Left hindlimb (tissue), 1 donor: ENCODE results near the gene SRI.

Experiments
- DNase-seq: peaks from one replicate; pipeline ENCODE4 v3.0.0-alpha.2; 2018

Gene SRI

DNA sequence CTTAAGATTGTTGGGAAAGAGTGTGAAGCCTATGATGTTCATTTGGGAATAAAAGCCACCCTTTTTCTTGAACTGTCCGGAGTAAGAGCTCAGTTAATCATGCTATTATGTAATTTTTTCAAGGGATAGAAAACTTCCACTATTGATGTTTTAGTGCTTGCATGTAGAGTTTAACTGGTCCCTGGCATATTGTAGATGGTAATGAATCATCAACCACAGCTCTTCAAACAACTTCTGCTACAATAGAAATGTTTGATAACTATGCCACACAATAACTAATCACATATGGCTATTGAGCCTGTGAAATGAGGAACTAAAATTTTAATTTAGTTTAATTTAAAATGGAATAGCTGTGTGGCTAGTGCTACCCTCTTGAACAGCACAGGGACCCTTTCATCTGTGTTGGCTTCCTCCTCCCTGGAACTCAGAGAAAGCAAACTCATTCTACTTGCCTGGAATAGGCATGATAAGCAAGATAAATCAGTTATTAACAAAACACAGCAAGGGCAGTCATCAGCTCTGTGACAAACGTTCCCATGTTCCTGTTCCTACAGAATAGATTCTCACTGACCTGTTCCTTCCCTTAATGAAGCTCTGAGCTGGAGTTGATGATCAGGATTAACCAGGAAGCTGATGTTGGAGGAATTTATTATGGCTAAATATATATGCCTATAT is 4.9 kb upstream of the SRI start:
- DNase-seq = no peak

DNA sequence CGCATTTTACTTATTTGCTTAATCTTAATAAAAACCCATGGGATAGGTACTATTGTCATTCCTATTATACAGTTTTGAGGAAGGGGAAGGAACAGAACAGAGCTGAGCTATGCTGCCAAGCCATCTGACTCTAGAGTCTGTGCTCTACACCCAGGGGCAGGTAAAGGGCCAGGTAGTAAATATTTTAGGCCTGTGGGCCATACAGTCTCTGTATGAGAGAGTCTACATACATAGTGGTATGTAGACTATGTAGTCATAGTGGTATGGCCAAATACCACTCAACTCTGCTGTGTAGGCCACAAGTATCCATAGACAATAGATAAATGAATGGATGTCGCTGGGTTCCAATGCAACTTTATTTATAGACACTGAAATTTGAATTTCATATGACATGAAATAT is 3.4 kb upstream of the SRI start:
- DNase-seq = no peak

DNA sequence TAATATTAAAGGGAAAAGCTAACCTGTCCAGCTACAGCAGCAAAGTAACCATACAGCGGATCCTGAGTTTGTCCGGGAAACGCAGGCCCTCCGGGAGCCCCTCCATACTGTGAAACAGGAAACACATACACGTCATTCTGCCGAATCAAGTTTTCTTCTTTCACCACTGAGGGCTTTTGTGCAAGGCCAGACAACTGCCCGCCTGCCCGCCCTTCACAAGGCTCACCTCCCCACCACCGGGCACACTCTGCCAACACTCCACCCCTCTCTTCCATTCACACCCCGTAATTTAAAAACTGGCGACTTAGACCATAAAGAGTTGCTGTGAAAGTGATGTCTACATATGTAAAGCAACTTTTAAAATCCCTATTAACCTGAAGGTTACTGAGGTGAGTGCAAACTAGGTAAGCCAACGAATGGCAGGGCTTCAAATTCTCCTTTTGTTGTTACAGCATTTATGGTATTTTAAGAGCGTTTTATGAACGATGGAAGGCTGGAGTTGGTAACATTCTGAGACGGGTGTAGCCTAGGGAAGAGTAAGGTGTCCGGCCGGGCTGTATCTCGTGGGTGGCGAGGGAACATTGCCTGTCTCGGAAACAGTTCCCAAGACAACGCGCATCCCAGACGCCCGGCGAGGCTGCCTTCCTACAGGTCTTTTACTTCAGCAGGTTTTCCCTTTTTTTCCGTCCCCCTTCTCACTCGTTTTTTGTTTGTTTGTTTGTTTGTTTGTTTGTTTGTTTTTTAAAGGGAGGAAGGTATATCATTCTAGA is 817 bp downstream of the SRI start:
- DNase-seq = peak; percentile 80

GRCh38 chr7:88218429-88218745 is 1.5 kb downstream of the SRI start:
- no peak for DNase-seq

GRCh38 chr7:88217675-88218428 is 2.0 kb downstream of the SRI start:
- DNase-seq = no peak

GRCh38 chr7:88216276-88216675 is 3.6 kb downstream of the SRI start:
- no peak for DNase-seq

DNA sequence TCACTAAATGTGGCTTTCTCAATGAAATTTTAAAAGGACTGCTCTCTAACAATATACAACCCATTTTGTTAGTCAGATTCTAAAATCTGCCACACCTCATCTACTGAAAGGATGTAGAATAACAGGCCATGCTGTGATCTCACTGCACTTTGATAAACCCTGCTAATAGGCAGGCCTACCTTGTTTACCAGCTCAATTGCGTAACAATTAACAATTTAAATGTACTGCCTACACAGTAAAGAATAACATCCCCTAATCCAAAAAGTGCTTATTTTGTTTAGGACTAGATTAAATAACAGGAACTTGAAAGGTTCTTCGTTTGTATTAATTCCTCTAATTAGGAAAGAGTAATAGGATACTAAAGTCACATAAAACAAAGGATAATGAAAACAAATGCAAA is 4.5 kb downstream of the SRI start:
- DNase-seq = no peak

DNA sequence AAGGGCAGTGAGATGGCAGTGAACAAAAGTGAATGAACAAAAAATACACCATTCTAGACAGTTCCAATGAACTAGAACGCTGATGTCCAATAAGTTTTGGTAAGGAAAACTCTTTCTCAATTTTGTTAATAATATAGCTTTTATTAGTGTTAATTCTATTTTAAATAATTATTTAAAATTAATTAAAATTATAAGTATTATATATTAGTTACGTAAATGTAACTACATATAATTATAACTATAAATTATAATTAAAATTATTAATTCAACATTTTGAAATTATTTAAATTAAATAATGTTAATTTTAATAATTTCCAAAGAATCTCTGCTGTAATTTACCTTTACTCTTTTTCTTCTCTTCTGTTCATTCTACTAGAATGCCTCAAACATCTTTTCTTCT is 5.4 kb downstream of the SRI start:
- no peak for DNase-seq

DNA sequence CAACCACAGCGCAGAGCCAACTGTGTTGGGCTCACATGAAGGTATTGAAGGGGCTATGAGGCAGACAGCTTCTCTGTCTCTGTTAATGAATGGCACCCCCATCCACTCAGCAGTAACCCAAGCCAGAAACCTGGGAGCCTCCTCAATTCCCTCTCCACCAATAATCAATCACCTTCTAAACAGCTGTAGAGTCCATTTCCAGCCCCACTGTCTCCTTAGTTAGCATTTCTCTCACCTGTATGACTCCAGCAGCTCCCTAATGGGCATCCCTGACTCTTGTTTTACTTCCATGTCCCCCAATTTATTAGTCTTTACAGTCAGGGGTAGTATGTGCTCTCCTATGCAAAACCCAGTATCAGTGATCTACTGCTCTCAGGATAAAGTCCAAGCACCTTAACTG is 6.9 kb downstream of the SRI start:
- DNase-seq = no peak

DNA sequence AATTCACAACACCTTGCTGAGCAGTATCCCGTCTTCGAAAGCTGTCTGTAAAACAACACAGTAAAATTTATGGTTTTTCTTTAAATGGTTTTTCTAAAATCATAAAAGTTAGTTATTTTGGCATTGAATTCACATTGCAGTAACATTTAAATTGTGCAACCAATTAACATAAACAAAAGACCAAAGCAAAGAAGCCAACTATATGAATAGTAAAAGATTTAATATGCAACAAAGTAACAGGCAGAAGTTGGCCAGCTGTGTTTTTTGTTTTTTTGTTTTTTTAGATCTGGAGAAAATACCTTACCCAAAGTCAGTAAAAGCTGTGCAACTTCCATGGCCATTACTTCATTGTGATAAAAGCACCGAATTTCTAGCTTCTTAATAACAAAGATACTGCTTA is 11.3 kb downstream of the SRI start:
- DNase-seq = no peak

GRCh38 chr7:88206254-88206653 is 13.6 kb downstream of the SRI start:
- DNase-seq = no peak

- no peak for DNase-seq
Observed at GRCh38 chr7:88205179-88205578, 14.7 kb downstream of the SRI start.

DNA sequence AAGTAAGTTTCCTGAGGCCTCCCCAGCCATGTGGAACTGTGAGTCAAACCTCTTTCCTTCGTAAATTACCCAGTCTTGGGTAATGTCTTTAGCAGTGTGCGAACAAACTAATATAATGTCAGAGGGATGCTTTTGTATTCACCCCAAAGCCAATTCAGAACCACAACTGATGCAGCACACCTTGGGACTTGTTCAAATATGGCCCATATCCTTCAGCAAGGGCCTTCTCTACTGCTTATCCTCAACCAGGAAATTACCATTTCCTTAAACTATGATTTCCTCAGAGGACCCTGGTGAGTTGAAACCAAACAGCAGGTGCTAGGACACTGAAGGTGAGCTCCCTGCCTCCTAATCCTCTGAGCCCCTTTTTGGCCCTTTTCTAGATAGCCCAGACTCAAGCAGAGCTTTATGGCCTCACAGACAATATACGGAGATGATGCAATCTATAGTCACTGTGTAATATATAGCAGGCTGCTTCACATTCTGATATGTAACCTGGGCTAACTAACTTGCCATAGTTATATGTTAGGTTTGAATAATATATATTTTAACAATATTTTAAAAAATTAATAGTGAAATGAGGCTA is 15.2 kb downstream of the SRI start:
- no peak for DNase-seq

DNA sequence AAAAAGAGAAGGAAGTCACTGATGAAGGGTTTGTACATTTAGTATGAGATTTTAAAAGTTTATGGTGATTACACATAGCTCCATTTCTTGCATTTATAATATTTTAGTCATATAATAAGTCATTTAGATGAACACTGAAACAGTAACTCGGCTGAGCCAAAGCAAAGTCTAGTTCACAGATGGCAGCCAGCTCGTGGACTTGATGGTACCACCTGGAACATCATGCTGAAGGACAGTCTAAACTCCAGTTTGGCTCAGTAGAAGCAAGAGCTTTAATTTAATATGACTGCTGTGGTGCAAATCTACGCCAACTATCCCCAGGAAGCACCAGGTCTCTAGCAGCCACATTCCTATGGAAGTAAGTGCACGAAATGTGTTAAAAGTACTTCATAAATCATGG is 16.4 kb downstream of the SRI start:
- DNase-seq = no peak

- no peak for DNase-seq
Observed at GRCh38 chr7:88202799-88203198, 17.0 kb downstream of the SRI start.

DNA sequence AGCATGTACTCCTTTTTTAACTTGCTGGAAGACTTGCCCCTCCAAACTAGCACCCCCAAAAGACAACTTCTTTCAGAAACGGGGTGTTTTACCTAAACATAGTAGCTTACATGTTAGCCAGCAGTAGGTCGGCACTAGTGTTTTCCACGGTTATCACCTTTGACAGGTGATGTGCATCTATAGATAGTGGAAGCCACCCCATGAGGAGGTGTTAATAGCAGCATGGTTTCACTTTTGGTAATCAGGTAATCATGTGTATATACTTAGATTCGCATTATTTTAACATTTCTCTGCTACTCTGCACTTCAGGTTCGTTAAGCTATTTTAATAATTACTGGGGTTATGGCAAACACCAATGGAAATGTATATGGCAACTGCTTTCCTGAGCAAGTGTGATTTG is 17.6 kb downstream of the SRI start:
- DNase-seq = no peak

DNA sequence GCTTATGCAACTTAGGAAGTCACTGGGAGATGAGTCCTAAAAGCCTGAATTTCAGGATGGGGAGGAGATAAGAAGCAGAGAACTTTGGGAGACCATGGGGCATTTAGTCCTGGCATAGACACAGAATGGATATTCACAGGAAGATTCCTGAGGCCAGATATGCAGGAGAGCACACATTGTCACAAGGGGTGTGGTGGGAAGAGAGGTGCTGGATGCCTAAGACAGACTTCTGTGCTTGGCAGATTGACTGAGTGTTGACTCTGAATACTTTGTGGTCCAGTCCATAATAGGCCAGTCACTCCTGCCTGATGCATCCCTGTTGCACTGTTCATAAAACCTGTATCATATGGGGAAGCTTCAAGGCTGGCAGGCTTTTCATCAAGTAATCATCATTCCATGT is 18.5 kb downstream of the SRI start:
- DNase-seq = no peak

DNA sequence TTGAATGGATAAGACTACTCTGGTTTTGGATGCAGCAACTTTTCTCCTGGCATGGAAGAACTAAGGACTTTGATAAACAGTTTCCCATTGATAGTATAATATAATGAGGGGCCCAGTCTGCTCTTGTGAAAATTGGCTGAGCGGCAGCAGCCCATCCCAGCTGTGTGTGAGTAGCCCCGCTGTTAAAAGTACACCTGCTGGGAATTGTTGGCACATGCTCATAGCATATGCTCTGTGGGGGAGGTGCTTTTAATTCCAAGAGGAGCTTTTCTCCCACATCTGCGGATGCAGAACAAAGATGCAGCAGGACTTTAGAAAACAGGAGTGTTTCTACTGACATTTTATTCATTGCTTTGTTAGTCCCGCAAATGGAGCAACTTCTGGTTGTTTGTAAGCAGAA is 19.0 kb downstream of the SRI start:
- peak; percentile 29 for DNase-seq

DNA sequence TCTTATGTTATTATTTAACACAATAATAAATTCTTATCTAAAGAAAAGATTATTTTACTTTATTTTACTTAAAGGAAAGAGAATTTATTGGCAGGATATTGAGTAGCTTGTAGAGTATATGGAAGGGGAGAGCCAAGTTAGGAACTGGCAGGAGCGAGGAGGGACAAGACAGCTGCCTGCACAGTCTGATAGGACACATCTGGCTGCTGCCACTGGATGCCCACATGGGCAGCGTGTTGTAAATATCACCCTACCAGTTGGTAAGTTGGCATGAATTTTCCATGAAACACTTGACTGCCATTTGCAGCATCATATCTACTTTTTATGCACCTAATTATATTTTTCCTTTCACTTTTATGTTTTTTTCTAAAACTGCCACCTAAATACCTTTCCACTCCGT is 19.6 kb downstream of the SRI start:
- DNase-seq = no peak

DNA sequence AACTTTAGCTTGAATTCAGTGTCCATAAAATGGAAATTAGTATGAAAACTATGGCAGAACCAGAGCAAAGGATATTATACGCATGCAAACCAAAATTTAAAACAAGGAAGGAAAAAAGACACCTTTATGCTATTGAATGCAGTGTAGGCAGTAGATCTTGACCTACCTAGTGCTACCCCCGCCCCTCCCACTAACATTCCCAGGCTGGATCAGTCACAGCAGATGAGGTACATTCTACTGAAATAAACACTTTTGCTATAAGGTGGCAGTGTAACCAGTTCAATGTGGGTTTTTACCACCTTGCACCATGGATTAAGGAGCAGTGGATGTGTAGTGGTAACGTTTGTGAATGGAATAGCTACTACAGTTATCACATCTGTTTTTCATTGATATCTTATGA is 27.9 kb downstream of the SRI start:
- no peak for DNase-seq

DNA sequence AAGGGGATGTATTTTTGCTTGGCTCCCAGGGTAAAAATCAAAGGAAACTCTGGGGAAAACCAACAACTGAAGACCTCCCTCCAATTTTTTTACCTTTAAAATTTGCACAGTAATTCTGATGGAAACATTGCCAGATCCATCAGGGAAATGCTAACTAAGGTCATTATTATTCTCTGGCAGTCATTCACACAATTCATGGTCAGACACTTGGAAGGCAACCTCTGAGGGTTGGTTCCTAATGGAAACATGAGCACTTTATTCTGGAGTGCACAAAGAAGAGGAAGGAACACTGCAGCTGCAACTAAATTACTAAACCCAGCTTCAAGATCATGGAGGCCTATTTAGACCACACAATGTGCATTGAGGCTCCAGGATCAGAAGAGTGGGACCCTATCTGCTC is 34.2 kb downstream of the SRI start:
- DNase-seq = no peak

DNA sequence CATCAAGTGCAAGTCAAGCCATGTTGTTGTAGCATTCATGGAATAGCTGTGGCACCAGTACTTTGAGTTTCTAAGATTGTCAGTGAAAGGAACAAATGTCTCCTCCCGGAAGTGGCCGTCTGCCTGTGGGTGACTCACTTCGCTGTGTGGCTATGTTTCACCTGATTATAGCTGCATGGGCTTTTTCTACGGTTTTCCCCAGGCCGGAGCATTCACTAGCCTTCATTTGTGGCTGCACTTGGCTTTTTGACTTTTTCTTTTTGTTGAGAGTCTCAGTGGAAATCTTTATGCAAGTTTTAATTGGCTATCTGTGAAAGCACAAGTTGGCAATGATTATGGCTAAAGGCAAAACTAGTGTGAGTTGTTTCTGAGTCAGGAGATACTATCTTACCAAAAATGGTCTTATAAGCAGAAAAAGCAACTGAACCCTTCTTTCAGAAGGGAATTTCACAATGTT is 35.0 kb downstream of the SRI start:
- no peak for DNase-seq

DNA sequence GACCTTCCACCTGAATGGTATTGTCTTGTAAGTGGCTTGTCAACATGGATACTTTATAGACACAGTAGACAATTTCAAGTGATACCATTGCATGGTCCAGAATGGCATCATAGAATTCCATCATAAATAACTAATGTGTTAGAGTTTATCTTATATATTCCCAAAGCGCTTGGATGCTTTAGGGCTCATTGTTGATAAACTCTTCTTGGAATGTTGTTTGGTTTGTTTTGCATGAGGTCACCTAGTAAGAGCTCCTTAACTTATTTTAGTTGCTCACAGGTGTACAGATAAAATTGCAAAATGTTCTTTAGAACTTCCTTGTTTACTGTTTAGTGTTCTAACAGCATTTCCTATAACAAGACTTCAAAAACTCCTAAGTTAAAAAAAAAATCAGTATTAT is 36.8 kb downstream of the SRI start:
- no peak for DNase-seq

GRCh38 chr7:88176190-88176589 is 43.6 kb downstream of the SRI start:
- no peak for DNase-seq
